Measurements from ENCODE around the gene PCCA. TPM values are rescaled to one million over a fixed set of nuclear protein-coding genes. Genes with fewer than 3 reads are reported as not detected.

The PCCA gene
- total and polyA plus RNA-seq, 4 experiments from 2014 or later, result 4.4 to 9.7 (median 7.4) TPM

- Mint-ChIP-seq H3K27me3 (no peaks in the 10 kb centered on the region), H3K4me3 (no peak overlapping the region), H3K4me1 (peaks cover 7 to 12% (median 9%) of the 10 kb centered on the region in 4 donors), H3K9me3 (peaks cover 0 to 2% (median 0%) of the 10 kb centered on the region in 8 donors), H3K36me3 (peaks cover 11 to 14% of the 10 kb centered on the region in 2 donors), H3K27ac (no peak overlapping the region)
- Histone ChIP-seq H3K27ac (ENCODE audit: low read depth, low read length) (no peak overlapping the region), H3K4me3 (ENCODE audit: low read length in 2 of 2) (no peak overlapping the region), H3K36me3 (ENCODE audit: insufficient read depth, low read length) (no peaks in the 10 kb centered on the region), H3K9me3 (ENCODE audit: control insufficient read depth in 1 of 2, low read length in 2 of 2) (no peaks in the 10 kb centered on the region), H3K27me3 (ENCODE audit: insufficient read depth, low read length) (no peaks in the 10 kb centered on the region), H3K4me1 (ENCODE audit: insufficient read depth, low read length) (no peaks in the 10 kb centered on the region)
- CTCF ChIA-PET (ENCODE audit: partially characterized antibody), result no interaction called here
- POLR2A ChIA-PET (ENCODE audit: partially characterized antibody), result no interaction called here
- no peak for DNase-seq
- intact Hi-C loops (cut with micrococcal nuclease), result no loop called here
Observed at GRCh38 chr13:100388923-100389322, 300.0 kb downstream of the PCCA start.

GRCh38 chr13:100389617-100390016, 300.7 kb downstream of the PCCA start:
- no peaks in the 10 kb centered on the region for H3K9me3 ChIP-seq (ENCODE audit: control insufficient read depth in 1 of 2, low read length in 2 of 2)
- H3K4me1 ChIP-seq (ENCODE audit: insufficient read depth, low read length), result no peaks in the 10 kb centered on the region
- H3K27me3 ChIP-seq (ENCODE audit: insufficient read depth, low read length), result no peaks in the 10 kb centered on the region
- no peak overlapping the region for H3K4me3 ChIP-seq (ENCODE audit: low read length in 2 of 2)
- no peaks in the 10 kb centered on the region for H3K27me3 Mint-ChIP-seq
- CTCF ChIA-PET (ENCODE audit: partially characterized antibody), result no interaction called here
- POLR2A ChIA-PET (ENCODE audit: partially characterized antibody), result no interaction called here
- DNase-seq, result no peak
- intact Hi-C loops (cut with micrococcal nuclease), result no loop called here
- H3K36me3 ChIP-seq (ENCODE audit: insufficient read depth, low read length), result no peaks in the 10 kb centered on the region
- no peak overlapping the region for H3K27ac Mint-ChIP-seq
- no peak overlapping the region for H3K27ac ChIP-seq (ENCODE audit: low read depth, low read length)
- no peak overlapping the region for H3K4me3 Mint-ChIP-seq
- H3K36me3 Mint-ChIP-seq, result peaks cover 11 to 14% of the 10 kb centered on the region in 2 donors
- peaks cover 0 to 2% (median 0%) of the 10 kb centered on the region in 8 donors for H3K9me3 Mint-ChIP-seq
- H3K4me1 Mint-ChIP-seq, result peaks cover 9 to 16% (median 11%) of the 10 kb centered on the region in 4 donors

GRCh38 chr13:100392709-100393630, 304.1 kb downstream of the PCCA start:
- no peaks in the 10 kb centered on the region for H3K36me3 ChIP-seq (ENCODE audit: insufficient read depth, low read length)
- H3K4me3 Mint-ChIP-seq, result no peak overlapping the region
- peaks cover 0 to 2% (median 0%) of the 10 kb centered on the region in 8 donors for H3K9me3 Mint-ChIP-seq
- H3K27me3 ChIP-seq (ENCODE audit: insufficient read depth, low read length), result no peaks in the 10 kb centered on the region
- H3K27ac ChIP-seq (ENCODE audit: low read depth, low read length), result no peak overlapping the region
- peak overlapping the region in 1 of 7 donors; percentile 49 for H3K27ac Mint-ChIP-seq
- no peaks in the 10 kb centered on the region for H3K4me1 ChIP-seq (ENCODE audit: insufficient read depth, low read length)
- H3K9me3 ChIP-seq (ENCODE audit: control insufficient read depth in 1 of 2, low read length in 2 of 2), result no peaks in the 10 kb centered on the region
- H3K4me1 Mint-ChIP-seq, result peaks cover 9 to 16% (median 13%) of the 10 kb centered on the region in 4 donors
- peaks cover 4 to 6% of the 10 kb centered on the region in 2 donors for H3K36me3 Mint-ChIP-seq
- H3K4me3 ChIP-seq (ENCODE audit: low read length in 2 of 2), result no peak overlapping the region
- POLR2A ChIA-PET (ENCODE audit: partially characterized antibody), result interaction anchor here (0.7 kb wide), 1 partner anchor 189 kb away, joined by 3 read pairs; no protein-coding TSS in a partner anchor
- DNase-seq, result peak in 2 of 5 donors; percentile 2 to 42
- CTCF ChIA-PET (ENCODE audit: partially characterized antibody), result interaction anchor here (0.7 kb wide), 1 partner anchor 739 kb away, joined by 3 read pairs; no protein-coding TSS in a partner anchor
- H3K27me3 Mint-ChIP-seq, result no peaks in the 10 kb centered on the region
- intact Hi-C loops (cut with micrococcal nuclease), result no loop called here

- H3K36me3 ChIP-seq (ENCODE audit: insufficient read depth, low read length), result no peaks in the 10 kb centered on the region
- DNase-seq, result peak in 3 of 5 donors; percentile 0 to 8 (median 1)
- POLR2A ChIA-PET (ENCODE audit: partially characterized antibody), result no interaction called here
- Mint-ChIP-seq H3K4me1 (peaks cover 9 to 16% (median 13%) of the 10 kb centered on the region in 4 donors), H3K27me3 (no peaks in the 10 kb centered on the region), H3K4me3 (peak overlapping the region in 1 of 8 donors; percentile 32), H3K27ac (peak overlapping the region in 4 of 7 donors; percentile 24 to 53 (median 40)), H3K9me3 (peaks cover 0 to 2% (median 0%) of the 10 kb centered on the region in 8 donors), H3K36me3 (peaks cover 4 to 6% of the 10 kb centered on the region in 2 donors)
- no peaks in the 10 kb centered on the region for H3K4me1 ChIP-seq (ENCODE audit: insufficient read depth, low read length)
- CTCF ChIA-PET (ENCODE audit: partially characterized antibody), result no interaction called here
- H3K4me3 ChIP-seq (ENCODE audit: low read length in 2 of 2), result no peak overlapping the region
- intact Hi-C loops (cut with micrococcal nuclease), result no loop called here
- no peaks in the 10 kb centered on the region for H3K27me3 ChIP-seq (ENCODE audit: insufficient read depth, low read length)
- no peak overlapping the region for H3K27ac ChIP-seq (ENCODE audit: low read depth, low read length)
- no peaks in the 10 kb centered on the region for H3K9me3 ChIP-seq (ENCODE audit: control insufficient read depth in 1 of 2, low read length in 2 of 2)
Observed at GRCh38 chr13:100394005-100394695, 305.3 kb downstream of the PCCA start.

- no peaks in the 10 kb centered on the region for H3K27me3 Mint-ChIP-seq
- no peak for DNase-seq
- H3K36me3 Mint-ChIP-seq, result peaks cover 15 to 17% of the 10 kb centered on the region in 2 donors
- no peak overlapping the region for H3K4me3 ChIP-seq (ENCODE audit: low read length in 2 of 2)
- H3K9me3 Mint-ChIP-seq, result peaks cover 1 to 10% (median 6%) of the 10 kb centered on the region in 8 donors
- POLR2A ChIA-PET (ENCODE audit: partially characterized antibody), result no interaction called here
- H3K27me3 ChIP-seq (ENCODE audit: insufficient read depth, low read length), result no peaks in the 10 kb centered on the region
- H3K4me3 Mint-ChIP-seq, result no peak overlapping the region
- H3K4me1 ChIP-seq (ENCODE audit: insufficient read depth, low read length), result no peaks in the 10 kb centered on the region
- no peaks in the 10 kb centered on the region for H3K9me3 ChIP-seq (ENCODE audit: control insufficient read depth in 1 of 2, low read length in 2 of 2)
- intact Hi-C loops (cut with micrococcal nuclease), result no loop called here
- no peak overlapping the region for H3K27ac ChIP-seq (ENCODE audit: low read depth, low read length)
- CTCF ChIA-PET (ENCODE audit: partially characterized antibody), result no interaction called here
- H3K4me1 Mint-ChIP-seq, result peaks cover 9 to 16% (median 13%) of the 10 kb centered on the region in 4 donors
- H3K36me3 ChIP-seq (ENCODE audit: insufficient read depth, low read length), result no peaks in the 10 kb centered on the region
- H3K27ac Mint-ChIP-seq, result no peak overlapping the region
Observed at GRCh38 chr13:100395698-100396373, 306.9 kb downstream of the PCCA start.

GRCh38 chr13:100396776-100397175, 307.9 kb downstream of the PCCA start:
- peaks cover 19 to 21% of the 10 kb centered on the region in 2 donors for H3K36me3 Mint-ChIP-seq
- intact Hi-C loops (cut with micrococcal nuclease), result no loop called here
- H3K9me3 ChIP-seq (ENCODE audit: control insufficient read depth in 1 of 2, low read length in 2 of 2), result no peaks in the 10 kb centered on the region
- DNase-seq, result no peak
- H3K27ac ChIP-seq (ENCODE audit: low read depth, low read length), result no peak overlapping the region
- H3K27ac Mint-ChIP-seq, result no peak overlapping the region
- CTCF ChIA-PET (ENCODE audit: partially characterized antibody), result no interaction called here
- H3K9me3 Mint-ChIP-seq, result peaks cover 2 to 14% (median 7%) of the 10 kb centered on the region in 8 donors
- no peaks in the 10 kb centered on the region for H3K36me3 ChIP-seq (ENCODE audit: insufficient read depth, low read length)
- no peaks in the 10 kb centered on the region for H3K4me1 ChIP-seq (ENCODE audit: insufficient read depth, low read length)
- H3K4me3 ChIP-seq (ENCODE audit: low read length in 2 of 2), result no peak overlapping the region
- peaks cover 8 to 16% (median 13%) of the 10 kb centered on the region in 4 donors for H3K4me1 Mint-ChIP-seq
- no peak overlapping the region for H3K4me3 Mint-ChIP-seq
- POLR2A ChIA-PET (ENCODE audit: partially characterized antibody), result no interaction called here
- no peaks in the 10 kb centered on the region for H3K27me3 ChIP-seq (ENCODE audit: insufficient read depth, low read length)
- H3K27me3 Mint-ChIP-seq, result no peaks in the 10 kb centered on the region
